ENCODE results near the gene SNX8.

Gene SNX8

DNA sequence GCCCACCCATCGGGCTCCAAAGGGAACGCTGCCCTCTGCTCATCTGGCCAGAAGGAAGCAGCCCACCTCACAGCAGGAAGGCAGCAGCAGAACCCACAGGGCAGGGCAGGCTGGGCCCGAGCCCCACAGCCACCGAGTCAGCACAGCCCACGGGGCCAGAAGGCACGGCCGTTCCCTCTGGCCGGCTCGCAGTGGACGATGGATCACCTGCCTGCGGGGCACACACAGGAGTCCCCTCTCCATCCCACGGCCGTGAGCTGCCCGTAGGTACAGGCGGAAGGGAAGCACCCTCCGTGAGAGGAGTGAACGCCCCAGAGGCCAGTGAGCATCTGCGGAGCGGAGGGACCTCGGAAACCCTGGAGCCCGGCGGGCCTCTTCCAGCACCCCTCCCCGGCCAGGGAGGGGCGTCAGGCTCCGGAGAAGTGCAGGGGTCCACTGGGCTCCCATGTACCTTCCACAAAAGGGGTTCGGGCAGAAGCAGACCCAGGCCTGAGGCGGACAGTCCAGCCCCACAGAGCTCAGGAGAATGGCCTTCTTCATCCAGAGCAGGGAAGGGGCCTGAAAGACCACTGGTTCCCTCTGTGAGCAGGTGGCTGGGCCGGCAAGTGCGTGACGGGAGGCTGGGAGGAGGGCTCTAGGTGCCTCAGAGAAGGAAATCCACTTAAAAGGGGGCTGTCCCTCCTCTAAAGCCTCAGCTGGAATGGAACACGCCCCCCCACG, 60.6 kb downstream of the SNX8 start:
- POLR2A ChIA-PET, result no interaction called here
- TF ChIP-seq, protein P1, sequence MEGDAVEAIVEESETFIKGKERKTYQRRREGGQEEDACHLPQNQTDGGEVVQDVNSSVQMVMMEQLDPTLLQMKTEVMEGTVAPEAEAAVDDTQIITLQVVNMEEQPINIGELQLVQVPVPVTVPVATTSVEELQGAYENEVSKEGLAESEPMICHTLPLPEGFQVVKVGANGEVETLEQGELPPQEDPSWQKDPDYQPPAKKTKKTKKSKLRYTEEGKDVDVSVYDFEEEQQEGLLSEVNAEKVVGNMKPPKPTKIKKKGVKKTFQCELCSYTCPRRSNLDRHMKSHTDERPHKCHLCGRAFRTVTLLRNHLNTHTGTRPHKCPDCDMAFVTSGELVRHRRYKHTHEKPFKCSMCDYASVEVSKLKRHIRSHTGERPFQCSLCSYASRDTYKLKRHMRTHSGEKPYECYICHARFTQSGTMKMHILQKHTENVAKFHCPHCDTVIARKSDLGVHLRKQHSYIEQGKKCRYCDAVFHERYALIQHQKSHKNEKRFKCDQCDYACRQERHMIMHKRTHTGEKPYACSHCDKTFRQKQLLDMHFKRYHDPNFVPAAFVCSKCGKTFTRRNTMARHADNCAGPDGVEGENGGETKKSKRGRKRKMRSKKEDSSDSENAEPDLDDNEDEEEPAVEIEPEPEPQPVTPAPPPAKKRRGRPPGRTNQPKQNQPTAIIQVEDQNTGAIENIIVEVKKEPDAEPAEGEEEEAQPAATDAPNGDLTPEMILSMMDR (IDR thresholded peaks at IDR 0.05; ENCODE audit: insufficient read depth, low read length, missing control alignments), result no peak
- no peak overlapping the region for H3K4me3 ChIP-seq (ENCODE audit: low read depth, low read length)
- CTCF ChIA-PET, result interaction anchor here (1.0 kb wide), 1 partner anchor 8 kb away, joined by 3 read pairs; no protein-coding TSS in a partner anchor
- no peak for DNase-seq (ENCODE audit: low read depth, low spot score)

DNA sequence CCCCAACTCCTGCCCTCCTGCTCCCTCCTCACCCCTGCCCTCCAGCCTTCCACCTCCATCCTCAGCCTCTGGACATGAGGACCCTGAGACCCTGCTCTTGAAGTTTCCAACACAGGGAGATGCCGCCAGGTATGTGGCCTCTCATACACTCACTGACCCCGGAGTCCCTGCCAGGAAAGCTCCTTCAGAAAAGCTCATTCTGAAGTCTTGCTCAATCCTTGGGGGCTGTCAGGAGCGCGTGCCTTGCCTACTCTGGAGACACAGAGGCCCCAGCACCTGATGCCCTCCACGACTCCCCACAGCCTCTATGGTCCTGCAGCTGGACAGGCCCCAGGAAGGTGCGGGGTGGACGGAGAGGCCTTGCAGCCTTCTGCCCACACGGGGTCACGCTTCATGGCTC, 61.2 kb downstream of the SNX8 start:
- TF ChIP-seq, protein P1 (IDR thresholded peaks at IDR 0.05; ENCODE audit: insufficient read depth, low read length, missing control alignments), result no peak
- no peak overlapping the region for H3K4me3 ChIP-seq (ENCODE audit: low read depth, low read length)
- ChIA-PET POLR2A (no interaction called here), CTCF (interaction anchor here (1.0 kb wide), 1 partner anchor 9 kb away, joined by 3 read pairs; no protein-coding TSS in a partner anchor)
- DNase-seq (ENCODE audit: low read depth, low spot score), result no peak

DNA sequence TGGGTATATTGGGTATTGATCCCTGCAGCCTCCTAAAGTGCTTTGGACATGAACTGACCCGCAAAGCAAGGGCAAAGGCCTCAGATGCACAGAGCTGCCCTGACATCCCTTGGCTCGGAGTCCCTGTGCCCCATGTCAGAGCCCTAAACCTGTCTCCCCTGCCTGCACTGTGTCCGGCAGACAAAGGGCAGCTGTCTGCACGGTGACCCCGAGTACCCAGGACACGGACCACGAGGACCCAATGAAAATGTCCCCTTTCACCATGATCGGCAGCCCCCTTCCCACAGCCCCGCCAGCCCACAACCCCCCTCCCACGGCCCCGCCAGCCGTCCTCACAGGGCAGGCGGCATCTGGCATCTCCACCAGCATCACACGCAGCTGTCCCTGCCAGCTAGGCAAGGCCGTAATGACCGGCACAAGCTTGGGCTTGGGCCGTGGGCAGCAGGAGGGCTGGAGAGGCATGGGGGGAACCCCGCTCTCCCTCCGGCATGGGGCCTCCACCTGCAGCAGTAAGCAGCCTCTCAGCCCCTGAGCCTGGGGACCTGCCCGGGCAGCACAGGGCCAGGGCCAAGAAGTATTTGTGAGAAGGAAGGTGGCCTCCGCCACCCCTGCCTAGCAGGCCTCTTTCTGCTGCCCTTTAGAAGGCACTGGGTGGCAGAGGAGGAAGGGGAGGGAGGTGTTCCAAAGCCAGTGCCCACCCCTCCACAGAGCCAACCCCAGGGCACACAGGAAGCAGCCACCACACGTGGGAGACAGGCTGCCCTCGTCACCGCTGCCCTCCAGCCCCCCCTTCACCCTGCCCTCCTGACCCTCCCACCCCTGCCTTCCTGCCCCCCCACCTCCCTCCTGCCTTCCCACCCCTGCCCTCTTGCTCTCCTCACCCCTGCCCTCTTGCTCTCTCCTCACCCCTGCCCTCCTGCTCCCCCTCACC, 62.1 kb downstream of the SNX8 start:
- no peak overlapping the region for H3K4me3 ChIP-seq (ENCODE audit: low read depth, low read length)
- TF ChIP-seq, protein P1 (IDR thresholded peaks at IDR 0.05; ENCODE audit: insufficient read depth, low read length, missing control alignments), result no peak
- POLR2A ChIA-PET, result no interaction called here
- CTCF ChIA-PET, result interaction anchor here (1.0 kb wide), 1 partner anchor 10 kb away, joined by 3 read pairs; no protein-coding TSS in a partner anchor
- DNase-seq (ENCODE audit: low read depth, low spot score), result no peak

DNA sequence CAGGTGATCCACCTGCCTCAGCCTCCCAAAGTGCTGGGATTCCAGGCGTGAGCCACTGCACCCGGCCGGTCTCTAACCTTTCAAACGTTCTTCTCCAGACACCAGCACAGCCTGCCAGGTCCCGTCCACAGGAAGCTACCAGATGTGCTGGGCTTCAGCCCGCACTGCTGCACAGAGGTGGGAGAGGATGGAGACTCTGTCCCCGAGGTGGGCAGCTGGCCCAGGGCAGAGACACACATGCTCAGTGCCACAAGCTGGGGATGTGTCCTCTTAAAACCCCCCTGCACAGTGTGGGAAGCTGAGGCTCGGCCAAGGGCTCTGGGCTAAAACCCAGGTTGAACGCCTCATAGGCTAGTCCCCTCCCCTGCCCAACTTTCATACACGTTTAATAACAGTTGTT, 62.9 kb downstream of the SNX8 start:
- DNase-seq (ENCODE audit: low read depth, low spot score), result no peak
- ChIA-PET POLR2A (no interaction called here), CTCF (interaction anchor here (0.7 kb wide), 1 partner anchor 96 kb away, joined by 3 read pairs; no protein-coding TSS in a partner anchor)
- TF ChIP-seq, protein P1 (IDR thresholded peaks at IDR 0.05; ENCODE audit: insufficient read depth, low read length, missing control alignments), result no peak
- H3K4me3 ChIP-seq (ENCODE audit: low read depth, low read length), result no peak overlapping the region

DNA sequence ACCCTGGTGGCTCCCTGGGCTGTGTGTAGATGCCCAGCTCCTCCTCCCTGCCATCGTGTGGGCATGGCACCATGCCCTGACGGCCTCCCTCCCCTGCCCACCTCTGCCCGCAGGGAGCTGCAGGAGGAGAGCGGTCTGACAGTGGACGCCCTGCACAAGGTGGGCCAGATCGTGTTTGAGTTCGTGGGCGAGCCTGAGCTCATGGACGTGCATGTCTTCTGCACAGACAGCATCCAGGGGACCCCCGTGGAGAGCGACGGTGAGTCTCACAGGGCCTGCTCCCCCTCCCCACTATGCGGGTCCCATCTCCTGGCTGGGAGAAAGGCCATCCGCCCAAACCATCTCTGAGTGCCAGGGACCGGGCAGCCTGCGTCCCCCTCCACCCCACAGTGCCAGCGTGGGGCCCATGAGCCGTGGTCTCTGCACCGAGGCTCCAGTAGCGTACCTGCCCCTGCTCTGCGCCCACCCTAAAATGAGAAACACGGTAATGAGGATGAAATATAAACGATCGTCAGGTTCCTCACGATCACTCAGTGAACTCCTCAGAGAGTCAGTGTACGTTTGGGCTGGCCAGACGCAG, 64.4 kb downstream of the SNX8 start:
- no peak for DNase-seq (ENCODE audit: low read depth, low spot score)
- ChIA-PET CTCF (interaction anchor here (1.3 to 3.1 kb wide), 4 partner anchors 10 to 98 kb away, joined by 5 to 33 read pairs (median 11); no protein-coding TSS in a partner anchor), POLR2A (interaction anchor here (1.2 kb wide), 1 partner anchor 60 kb away, joined by 7 read pairs; no protein-coding TSS in a partner anchor)
- TF ChIP-seq, protein P1 (IDR thresholded peaks at IDR 0.05; ENCODE audit: insufficient read depth, low read length, missing control alignments), result no peak
- no peak overlapping the region for H3K4me3 ChIP-seq (ENCODE audit: low read depth, low read length)
